Activated CD8-positive, alpha-beta T cell treated with anti-CD3 and anti-CD28 coated beads for 36 hours (primary cell): ENCODE data around the gene NYAP2. TPM values are rescaled to one million over a fixed set of nuclear protein-coding genes. Genes with fewer than 3 reads are reported as not detected.

Experiments
- ATAC-seq: fragments of 200-7000 bp; cut with Tn5 transposase; one replicate; pipeline ENCODE4 v1.10.0; 2021; ENCODE audit warnings: mild to moderate bottlenecking, moderate library complexity
- CTCF ChIA-PET: fragments of 350-600 bp; sonication (Branson Sonifier 250); formaldehyde crosslinking; loops from one replicate; lab custom pipeline; 2021; ENCODE audit warnings: antibody characterized with exemption; lab: Charles Lee
- POLR2A ChIA-PET: fragments of 350-600 bp; sonication (Branson Sonifier 250); formaldehyde crosslinking; loops from one replicate; lab custom pipeline; 2021; ENCODE audit warnings: antibody characterized with exemption; lab: Charles Lee
- DNase-seq: peaks from one replicate; pipeline ENCODE4 v3.0.0-alpha.2; 2020
- H3K27ac Mint-ChIP-seq: one replicate; pipeline ENCODE4 v1.8.0; 2021; ENCODE audit warnings: mild to moderate bottlenecking, mixed read lengths
- H3K27me3 Mint-ChIP-seq: one replicate; pipeline ENCODE4 v1.8.0; 2021; ENCODE audit warnings: mixed read lengths
- H3K36me3 Mint-ChIP-seq: one replicate; pipeline ENCODE4 v1.8.0; 2021; ENCODE audit warnings: low read depth, mixed read lengths
- H3K4me1 Mint-ChIP-seq: one replicate; pipeline ENCODE4 v1.8.0; 2021; ENCODE audit warnings: low read depth, mixed read lengths
- H3K4me3 Mint-ChIP-seq: one replicate; pipeline ENCODE4 v1.8.0; 2021; ENCODE audit warnings: mild to moderate bottlenecking, moderate library complexity, mixed read lengths
- H3K9me3 Mint-ChIP-seq: one replicate; pipeline ENCODE4 v1.8.0; 2021; ENCODE audit warnings: mixed read lengths
- CTCF ChIP-seq: fragments of 200-600 bp; IDR thresholded peaks from one replicate; pipeline ENCODE4 v1.8.0; 2022; ENCODE audit warnings: antibody characterized with exemption, mild to moderate bottlenecking
- intact Hi-C: fragments of 100-400 bp; cut with micrococcal nuclease; formaldehyde crosslinking; loops from one replicate; pipeline ENCODE4 v1.10.0; 2022
- total RNA-seq, 2 experiments: library from RNA; stranded (reverse); gene quantifications; one replicate each; pipeline ENCODE4 v1.2.3, GENCODE V29; 2021

Gene NYAP2
- total RNA-seq, 2 experiments from 2014 or later = not detected

- Mint-ChIP-seq H3K9me3 (no peaks in the 10 kb centered on the region), H3K4me1 (no peaks in the 10 kb centered on the region), H3K4me3 (no peak overlapping the region), H3K36me3 (no peaks in the 10 kb centered on the region), H3K27me3 (peaks cover 3% of the 10 kb centered on the region), H3K27ac (no peak overlapping the region)
- ATAC-seq (no peak), DNase-seq (no peak)
- no peak for TF ChIP-seq CTCF
- intact Hi-C loops = no loop called here
- ChIA-PET CTCF (interaction anchor here (0.7 kb wide), 1 partner anchor 53 kb away, joined by 3 read pairs; no protein-coding TSS in a partner anchor), POLR2A (no interaction called here)
Observed at GRCh38 chr2:225456619-225457260, 57.2 kb downstream of the NYAP2 start.

GRCh38 chr2:225457482-225457881, 58.0 kb downstream of the NYAP2 start:
- Mint-ChIP-seq H3K36me3 (no peaks in the 10 kb centered on the region), H3K9me3 (no peaks in the 10 kb centered on the region), H3K4me1 (no peaks in the 10 kb centered on the region), H3K4me3 (no peak overlapping the region), H3K27ac (no peak overlapping the region), H3K27me3 (peaks cover 3% of the 10 kb centered on the region)
- TF ChIP-seq CTCF = no peak
- ChIA-PET POLR2A (no interaction called here), CTCF (interaction anchor here (0.6 to 0.7 kb wide), 2 partner anchors 54 to 108 kb away, joined by 3 read pairs; no protein-coding TSS in a partner anchor)
- DNase-seq (no peak), ATAC-seq (no peak)
- intact Hi-C loops = no loop called here

GRCh38 chr2:225458431-225459117, 59.1 kb downstream of the NYAP2 start:
- CTCF ChIA-PET = no interaction called here
- H3K27ac Mint-ChIP-seq = no peak overlapping the region

GRCh38 chr2:225462417-225462816, 62.9 kb downstream of the NYAP2 start:
- H3K27ac Mint-ChIP-seq = no peak overlapping the region
- H3K36me3 Mint-ChIP-seq = no peaks in the 10 kb centered on the region
- H3K9me3 Mint-ChIP-seq = no peaks in the 10 kb centered on the region
- ChIA-PET CTCF (no interaction called here), POLR2A (no interaction called here)
- no peak overlapping the region for H3K4me3 Mint-ChIP-seq
- DNase-seq (no peak), ATAC-seq (no peak)
- peaks cover 3% of the 10 kb centered on the region for H3K27me3 Mint-ChIP-seq
- peaks cover 14% of the 10 kb centered on the region for H3K4me1 Mint-ChIP-seq
- intact Hi-C loops = no loop called here
- no peak for TF ChIP-seq CTCF

More at GRCh38 chr2:225458431-225459117, 59.1 kb downstream of the NYAP2 start:
- Mint-ChIP-seq H3K27me3 (peaks cover 3% of the 10 kb centered on the region), H3K4me1 (no peaks in the 10 kb centered on the region), H3K36me3 (no peaks in the 10 kb centered on the region), H3K4me3 (no peak overlapping the region), H3K9me3 (no peaks in the 10 kb centered on the region)
- ATAC-seq (no peak), DNase-seq (no peak)
- POLR2A ChIA-PET = no interaction called here
- intact Hi-C loops = no loop called here
- no peak for TF ChIP-seq CTCF

DNA sequence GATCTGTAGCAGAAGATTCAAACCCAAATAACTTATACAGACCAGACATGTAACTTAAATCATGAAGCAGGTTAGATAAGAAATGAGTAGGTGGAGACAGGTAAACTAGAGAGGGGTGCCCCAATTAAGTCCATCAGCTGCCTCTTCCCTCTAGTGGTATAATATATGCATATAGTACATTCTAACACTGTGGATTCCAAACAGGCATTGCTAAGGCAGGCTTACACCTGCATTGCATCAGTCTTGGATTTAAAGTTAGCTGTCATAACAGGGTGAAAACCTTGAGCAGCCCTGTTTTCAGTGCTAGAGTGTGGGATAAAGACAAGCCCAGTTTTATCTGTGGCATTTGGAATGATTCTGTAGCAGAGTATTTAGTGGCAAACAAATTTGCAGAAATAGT, 63.4 kb downstream of the NYAP2 start:
- intact Hi-C loops = no loop called here
- H3K9me3 Mint-ChIP-seq = no peaks in the 10 kb centered on the region
- ChIA-PET POLR2A (no interaction called here), CTCF (no interaction called here)
- TF ChIP-seq CTCF = no peak
- ATAC-seq (no peak), DNase-seq (no peak)
- no peaks in the 10 kb centered on the region for H3K27me3 Mint-ChIP-seq
- H3K4me3 Mint-ChIP-seq = no peak overlapping the region
- H3K27ac Mint-ChIP-seq = no peak overlapping the region
- no peaks in the 10 kb centered on the region for H3K36me3 Mint-ChIP-seq
- peaks cover 14% of the 10 kb centered on the region for H3K4me1 Mint-ChIP-seq
